GM18498 (cell line): Measurements from ENCODE around the gene ARPC3.
"Not testable (repeated sequence)": the region's sequence is repeated elsewhere in the genome, so short reads cannot be mapped to it uniquely, and the experiment has no call there.

Experiments
- ATAC-seq: cut with Tn5 transposase; IDR thresholded peaks from one replicate; pipeline ENCODE4 v1.9.1; 2021; ENCODE audit warnings: mild to moderate bottlenecking, moderate library complexity; ENCODE audit not compliant: unreplicated experiment

The ARPC3 gene

DNA sequence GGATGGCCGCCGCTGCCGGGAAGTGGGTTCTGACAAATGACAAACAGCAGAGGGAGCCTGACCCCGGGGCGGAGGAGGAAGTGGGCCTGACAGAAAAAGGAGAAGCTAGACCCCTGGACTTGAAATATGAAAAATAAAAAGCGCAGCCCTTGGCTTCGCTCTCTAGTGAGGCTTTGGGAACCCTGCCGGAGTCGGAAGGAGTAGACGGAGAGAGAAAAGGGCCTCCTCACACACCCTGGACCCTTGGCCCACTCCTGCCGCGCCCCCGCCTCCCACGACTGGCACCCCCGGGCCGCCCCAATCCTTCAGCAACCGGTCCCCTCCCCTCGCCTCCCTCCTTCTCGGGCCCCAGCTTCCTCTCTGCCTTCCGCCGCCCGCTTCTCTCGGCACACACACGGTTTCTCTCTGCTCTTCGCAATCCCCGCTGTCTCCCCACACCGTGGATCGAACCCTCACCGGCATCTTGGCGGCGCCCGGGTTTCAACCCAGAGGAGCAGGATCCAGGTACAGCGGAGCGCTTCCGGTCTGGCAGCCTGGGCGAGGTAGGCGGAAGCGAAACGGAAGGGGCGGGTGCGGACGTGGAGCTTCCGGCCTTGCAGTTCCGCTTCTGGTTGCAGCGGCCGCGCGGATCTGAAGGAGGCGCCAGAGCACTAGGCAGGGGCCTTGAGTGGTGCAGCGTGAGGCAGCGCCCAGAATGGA lies at the start of gene ARPC3:
Gene ARPC3, minus strand, starts transcription at position 539 of the 699 bp plus-strand sequence. Its CDS starts 77 bp downstream, at position 462.
- ATAC-seq: peak; percentile 91

DNA sequence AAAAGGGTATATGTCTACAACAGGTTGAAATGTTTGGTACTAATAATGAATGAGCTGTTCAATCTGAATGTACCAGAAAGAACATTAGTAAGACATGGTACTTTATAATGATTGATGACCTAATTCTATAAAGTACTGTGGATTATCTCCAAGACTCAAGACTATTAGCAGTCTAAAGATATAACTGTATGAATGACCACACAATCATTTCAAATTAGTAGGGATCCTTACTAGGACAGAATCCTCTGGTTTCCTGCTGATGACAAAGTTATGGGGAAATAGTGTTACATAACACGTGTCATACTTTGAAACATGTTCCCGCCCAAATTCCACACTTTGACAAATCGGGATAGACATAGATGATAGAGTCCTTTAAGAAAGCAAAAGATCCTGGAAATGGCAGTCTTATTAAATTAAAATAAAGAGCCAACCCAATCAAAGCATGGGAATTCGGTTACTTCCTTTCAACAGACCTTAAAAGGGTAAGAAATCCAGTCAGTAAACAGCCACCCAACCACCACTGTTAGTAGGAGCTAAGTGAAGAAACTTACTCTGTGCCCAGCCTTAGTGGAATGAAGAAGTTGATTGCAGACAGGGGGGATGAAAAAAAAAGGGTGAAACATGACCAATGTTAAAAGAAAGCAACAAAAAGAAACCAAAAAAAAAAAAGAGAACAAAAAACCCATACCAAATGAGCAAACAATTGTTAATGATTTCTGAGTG lies 49.0 kb upstream of the ARPC3 start:
- ATAC-seq: no peak

DNA sequence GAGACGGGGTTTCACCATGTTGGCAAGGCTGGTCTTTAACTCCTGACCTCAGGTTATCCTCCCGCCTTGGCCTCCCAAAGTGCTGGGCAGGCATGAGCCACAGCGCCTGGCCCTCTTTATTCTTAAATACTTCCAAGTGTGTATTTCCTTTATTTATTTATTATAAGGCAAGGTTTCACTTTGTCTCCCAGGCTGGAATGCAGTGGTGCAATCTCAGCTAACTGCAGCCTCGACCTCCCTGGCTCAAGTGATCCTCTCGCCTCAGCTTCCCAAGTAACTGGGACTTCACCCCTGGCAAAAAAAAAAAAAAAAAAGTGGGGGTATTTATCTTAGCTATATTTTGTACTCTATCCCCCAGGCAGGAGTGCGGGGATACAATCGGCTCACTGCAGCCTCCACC lies 25.3 kb upstream of the ARPC3 start:
- ATAC-seq: no peak

DNA sequence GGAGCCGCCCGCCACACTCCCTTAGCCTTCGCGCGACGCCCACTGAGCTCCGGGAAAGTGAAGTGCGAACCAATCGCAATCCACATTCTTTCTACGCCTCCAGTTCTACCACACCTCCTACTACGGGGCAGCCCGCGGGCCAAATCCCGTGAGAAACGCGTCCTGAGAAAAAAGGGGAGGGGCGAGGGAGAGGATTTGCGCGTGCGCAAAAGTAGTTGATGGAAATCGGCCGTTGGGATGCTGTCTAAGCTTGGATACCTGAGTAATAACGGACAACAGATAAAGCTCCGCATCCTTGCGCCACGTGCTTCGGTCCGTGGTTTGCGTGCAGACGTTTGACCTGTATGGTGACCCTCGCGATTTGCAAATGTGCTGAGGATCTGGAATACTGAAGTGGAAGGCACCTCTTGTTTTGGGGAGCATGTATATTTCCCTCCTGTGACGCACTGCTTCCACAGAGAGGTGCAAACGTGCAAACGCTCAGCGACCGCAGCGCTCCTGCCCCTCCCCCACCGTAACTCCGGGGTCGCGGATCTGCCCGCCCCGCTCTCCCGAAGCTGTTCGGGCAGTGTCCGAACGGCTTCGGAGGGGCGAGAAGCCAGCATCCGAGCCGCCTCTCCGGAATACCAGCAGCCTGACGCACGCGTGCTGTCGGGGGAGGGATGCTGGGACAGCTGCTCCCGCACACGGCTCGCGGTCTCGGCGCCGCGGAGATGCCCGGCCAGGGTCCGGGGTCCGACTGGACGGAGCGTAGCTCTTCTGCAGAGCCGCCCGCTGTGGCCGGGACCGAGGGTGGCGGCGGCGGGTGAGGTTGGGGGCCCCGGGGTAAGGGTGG lies 18.3 kb upstream of the ARPC3 start, which contains the start of the genes FAM216A and GPN3:
Gene FAM216A, plus strand, starts transcription at position 632 of the 835 bp plus-strand sequence. Its CDS starts 31 bp downstream, at position 663.
Gene GPN3, minus strand, starts transcription at position 44 of the 835 bp plus-strand sequence. CDS start 54 bp downstream, outside the sequence.
- peak; percentile 79 for ATAC-seq

DNA sequence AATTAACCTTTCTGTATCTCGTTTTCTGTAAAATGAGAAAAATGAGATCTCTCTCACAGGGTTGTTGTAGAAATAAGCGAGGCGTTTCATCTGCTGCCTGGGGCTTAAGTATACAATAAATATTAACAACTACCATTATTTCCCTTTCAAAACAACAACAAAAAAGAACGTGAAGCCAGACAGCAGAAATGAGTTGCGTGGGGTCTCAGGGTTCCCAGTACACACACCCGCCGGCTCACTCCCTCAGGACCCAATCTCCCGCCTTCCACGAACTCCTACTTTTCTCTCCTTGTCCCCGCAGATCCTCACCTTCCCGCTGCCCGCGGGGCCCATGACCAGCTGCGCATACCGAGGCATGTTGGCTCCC lies 17.7 kb upstream of the ARPC3 start:
- ATAC-seq: no peak

DNA sequence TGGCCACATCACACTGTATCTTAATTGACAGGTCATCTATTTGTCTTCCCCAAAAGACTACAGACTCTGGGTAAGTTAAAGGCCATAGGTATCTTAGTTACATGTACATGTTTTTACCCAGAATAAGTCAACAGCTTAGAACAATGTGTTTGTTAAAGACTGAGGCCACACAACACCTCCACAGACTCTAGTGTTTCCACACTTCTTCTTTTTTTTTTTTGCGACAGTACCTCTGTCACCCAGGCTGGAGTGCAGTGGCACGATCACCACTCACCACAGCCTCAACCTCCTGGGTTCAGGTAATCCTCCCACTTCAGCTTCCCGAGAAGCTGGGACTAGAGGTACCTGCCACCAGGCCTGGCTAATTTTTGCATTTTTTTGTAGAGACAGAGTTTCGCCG lies 16.7 kb upstream of the ARPC3 start:
- ATAC-seq: no peak

DNA sequence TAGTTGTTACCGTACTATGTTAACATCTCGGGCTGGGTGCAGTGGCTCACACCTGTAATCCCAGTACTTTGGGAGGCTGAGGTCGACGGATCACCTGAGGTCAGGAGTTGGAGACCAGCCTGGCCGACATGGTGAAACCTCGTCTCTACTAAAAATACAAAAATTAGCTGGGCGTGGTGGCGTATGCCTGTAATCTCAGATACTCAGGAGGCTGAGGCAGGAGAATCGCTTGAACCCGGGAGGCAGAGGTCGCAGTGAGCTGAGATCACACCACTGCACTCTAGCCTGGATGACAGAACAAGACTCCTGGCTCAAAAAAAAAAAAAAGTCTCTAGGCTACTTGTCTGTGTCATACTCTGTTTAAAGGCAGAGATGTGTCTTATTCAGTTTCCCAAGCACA lies 15.6 kb upstream of the ARPC3 start:
- not testable (repeated sequence) for ATAC-seq

DNA sequence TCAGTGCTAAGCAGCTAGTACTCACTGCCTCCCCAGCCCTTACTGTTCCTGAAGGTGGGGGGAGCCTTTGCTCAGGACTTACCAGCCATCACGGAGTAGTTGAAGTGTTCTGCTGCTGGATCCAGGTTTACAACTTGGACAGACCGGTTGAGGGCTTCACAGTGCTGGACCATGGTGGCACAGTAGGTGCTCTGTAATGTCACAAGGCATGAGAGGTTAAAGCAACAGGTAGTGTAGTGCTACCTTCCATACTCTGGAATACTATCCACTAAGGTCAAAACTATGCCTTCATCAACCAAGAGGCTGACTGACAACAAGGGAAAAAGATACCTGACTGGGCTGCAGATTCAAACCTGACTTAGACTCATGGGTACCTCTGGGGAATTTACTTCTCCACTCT lies 14.9 kb upstream of the ARPC3 start:
- ATAC-seq: no peak

DNA sequence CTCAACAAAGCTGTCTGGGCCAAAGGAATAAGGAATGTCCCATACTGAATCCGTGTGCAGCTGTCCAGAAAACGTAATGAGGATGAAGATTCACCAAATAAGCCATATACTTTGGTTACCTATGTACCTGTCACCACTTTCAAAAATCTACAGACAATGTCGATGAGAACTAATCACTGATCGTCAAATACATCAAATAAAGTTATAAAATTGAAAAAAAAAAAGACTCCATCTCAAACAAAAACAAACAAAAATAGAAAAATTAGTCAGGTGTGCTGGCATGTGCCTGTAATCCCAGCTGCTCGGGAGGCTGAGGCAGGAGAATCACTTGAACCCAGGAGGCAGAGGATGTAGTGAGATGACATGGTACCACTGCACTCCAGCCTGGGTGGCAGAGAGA lies 11.1 kb upstream of the ARPC3 start:
- ATAC-seq: not testable (repeated sequence)

DNA sequence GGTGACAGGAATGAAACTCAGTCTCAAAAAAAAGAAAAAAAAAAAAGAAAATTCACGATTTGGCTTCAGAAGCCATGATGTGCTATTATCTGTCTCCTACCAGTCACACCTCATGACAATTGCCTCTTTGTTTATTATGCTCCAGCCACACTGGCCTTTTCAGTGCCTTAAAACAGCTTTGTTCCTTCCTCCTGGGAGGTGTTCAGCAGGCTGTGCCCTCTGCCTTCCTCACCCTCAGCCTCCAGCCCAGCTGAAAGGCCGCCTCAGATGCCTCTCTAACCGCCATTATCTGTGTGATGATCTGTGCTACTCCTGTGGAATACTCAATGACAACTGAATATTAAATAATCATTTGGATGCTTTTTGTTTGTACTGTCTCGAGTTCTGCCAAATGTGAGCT lies 8.6 kb upstream of the ARPC3 start:
- ATAC-seq: no peak

DNA sequence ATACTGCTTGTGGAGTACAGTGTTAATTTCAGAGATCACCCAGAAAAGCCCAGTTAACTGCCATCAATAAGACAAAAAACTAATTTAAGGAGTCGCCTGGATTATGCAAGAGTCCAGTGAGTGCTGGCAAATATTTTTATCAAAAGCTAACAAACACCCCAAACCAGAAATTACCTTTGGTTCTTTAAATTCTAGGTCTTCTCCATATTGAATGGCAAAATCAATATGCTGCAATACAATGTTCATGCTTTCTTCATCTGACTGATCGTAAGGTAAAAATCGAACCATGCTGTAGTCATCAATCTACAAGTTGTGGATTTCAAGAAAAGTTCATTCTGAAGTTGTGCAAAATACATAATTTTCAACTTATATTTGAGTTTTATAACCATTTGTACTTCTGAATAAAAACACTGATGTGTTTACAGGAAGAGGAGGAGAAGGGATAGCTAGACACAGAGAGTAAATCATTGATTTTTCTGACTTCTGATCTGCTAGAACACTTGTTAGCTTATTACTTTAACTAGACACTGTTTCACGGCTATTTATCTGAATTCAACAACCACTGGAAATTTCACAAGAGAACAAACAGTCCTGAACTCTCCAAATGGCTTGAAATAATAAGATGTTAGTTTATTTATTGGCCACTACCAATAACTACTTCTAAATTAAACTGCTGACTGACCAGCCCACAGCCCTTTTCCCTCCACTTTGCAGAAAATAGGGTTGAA lies 3.6 kb upstream of the ARPC3 start:
- ATAC-seq: no peak

DNA sequence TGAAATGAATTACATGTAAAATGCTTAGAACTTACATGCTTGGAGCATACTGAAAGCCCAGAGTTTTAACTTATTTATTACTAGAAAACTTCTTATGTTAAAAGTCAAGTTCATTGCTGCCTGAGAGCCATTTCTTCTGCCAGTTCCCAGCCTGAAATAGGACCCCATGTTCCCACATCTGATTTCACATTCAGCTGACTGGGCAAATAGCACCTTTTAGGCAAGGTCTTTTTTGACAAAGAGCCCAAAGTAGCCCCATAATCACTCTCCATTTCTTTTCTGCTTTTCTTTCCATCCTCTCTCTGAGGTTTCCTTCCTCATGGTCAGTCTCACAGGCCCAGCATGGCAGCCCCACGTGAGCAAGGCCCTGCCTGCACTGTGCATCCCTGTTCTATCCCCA lies 1.1 kb upstream of the ARPC3 start:
- no peak for ATAC-seq

DNA sequence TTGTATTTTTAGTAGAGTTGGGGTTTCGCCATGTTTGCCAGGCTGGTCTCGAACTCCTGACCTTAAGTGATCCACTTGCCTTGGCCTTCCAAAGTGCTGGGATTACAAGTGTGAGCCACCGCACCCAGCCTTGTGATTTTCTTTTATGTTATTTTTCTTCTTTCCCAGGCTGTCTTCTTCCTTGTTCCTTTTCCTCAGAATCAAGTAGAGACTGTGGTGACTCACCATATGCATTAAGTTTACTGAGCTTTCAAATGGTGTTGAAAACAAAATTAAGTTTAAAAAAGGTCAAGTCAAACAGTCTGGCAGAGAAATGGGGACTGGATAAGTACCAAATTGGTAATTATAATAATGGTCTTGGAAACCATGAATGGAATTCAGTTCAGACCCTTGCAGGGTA lies 5.7 kb downstream of the ARPC3 start:
- ATAC-seq: no peak

DNA sequence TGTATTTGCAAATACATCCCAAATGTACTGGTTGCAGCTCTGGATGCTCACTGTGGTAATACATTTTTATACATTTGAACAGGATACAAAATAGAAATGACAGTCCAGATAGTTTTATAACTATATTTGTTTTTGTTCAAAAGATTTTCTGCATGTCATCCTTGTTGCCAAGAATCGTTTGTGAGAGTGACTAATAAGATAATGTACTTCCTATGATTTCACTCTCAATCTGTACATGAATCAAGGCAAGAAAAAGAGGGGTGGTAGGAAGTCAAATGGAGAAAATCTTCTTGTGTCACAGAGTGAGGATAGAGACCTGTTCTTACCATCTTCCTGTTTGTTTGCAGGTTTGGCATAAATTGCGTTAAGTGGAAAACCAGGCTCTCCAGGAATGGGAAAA lies 13.9 kb downstream of the ARPC3 start:
- ATAC-seq: no peak

DNA sequence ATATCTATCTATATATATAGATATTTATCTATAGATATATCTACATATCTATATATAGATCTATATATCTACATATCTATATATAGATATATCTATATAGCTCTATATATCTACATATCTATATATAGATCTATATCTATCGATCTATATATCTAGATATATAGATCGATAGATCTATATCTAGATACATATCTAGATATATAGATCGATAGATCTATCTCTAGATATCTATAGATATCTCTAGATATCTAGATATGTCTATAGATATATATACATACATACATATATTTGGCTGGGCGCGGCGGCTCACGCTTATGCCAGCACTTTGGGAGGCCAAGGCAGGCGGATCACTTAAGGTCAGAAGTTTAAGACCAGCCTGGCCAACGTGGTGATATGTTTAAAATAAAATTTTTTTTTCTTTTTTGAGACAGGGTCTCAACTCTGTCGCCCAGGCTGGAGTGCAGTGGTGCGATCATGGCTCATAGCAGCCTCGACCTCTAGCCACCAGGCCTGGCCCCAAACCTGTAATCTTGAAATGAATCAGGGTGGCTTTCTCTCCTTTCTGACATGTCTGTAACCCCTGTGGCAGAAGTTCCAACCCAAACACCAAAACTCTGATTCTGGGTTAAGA lies 18.1 kb downstream of the ARPC3 start:
- ATAC-seq: no peak

DNA sequence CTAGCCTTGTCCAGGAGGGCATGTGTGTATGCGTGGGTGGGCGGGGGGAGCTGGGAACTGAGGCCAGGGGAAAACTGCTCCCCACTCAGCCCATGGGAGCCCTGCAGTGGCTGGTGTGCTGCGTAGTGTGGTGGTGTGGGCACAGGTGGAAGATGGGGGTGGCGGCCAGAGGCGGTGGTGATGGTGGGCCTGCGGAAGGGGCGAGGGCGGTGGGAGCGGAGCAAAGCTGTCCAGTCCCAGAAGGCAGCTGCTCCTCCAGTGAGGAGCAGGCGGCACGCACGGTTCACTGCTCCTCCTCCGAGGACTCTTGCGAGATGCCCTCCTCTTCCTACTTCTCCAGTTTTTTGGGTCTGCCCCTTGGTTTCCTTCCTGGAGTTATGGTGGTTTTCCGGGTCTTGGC lies 20.5 kb downstream of the ARPC3 start:
- not testable (repeated sequence) for ATAC-seq

DNA sequence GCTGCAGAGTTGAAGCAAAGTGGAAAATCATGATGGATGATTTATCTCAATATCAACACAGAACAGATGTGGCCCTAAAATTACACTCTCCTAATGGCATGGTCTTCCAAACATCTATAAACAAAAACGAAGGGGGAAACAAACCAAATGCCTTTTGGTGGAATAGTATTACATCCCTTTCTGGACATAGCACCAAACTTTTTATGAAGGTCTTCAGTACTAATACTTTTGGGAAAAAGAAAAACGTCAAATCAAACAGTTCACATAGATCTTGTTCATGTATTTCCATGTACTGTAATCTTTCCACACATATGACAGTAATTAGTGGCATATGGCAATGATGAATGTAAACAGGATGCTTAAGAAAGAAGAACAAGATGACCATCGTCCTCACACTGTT lies 23.7 kb downstream of the ARPC3 start:
- no peak for ATAC-seq

DNA sequence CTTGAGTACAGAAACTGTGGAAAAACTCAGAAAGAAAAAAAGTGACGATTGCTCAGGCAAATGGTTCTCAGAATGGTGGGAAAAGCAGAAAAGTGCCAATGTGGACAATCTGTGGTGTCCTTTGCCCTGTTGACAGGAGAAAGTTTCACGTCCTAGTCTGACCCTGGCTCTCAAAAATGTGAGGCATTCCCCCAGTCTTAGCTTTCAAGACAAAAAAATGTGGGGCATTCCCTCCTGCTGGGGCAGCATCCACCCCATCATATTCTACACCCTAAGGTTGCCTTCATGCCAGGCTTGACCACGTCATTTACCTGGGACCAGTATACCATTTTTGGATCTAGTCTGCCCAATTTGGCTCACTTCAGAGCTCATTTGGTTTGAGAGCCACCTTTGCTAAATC lies 25.9 kb downstream of the ARPC3 start:
- ATAC-seq: no peak

DNA sequence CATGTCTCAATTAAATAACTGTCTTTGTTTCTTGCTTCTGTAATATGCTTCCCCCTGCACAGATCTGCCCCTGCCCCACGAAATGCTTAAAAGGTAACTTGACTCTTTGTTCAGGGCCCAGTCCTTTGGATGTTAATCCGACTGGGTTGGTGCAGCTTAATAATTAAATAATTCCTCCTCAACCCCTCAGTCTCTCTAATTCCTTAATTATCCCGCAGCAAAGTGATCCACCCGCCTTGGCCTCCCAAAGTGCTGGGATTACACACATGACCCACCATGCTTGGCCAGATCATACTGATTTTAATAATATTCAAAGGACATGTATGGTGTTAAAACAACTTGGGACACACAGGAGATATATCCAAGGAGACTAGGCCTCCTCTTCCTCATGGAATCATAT lies 28.4 kb downstream of the ARPC3 start:
- no peak for ATAC-seq

DNA sequence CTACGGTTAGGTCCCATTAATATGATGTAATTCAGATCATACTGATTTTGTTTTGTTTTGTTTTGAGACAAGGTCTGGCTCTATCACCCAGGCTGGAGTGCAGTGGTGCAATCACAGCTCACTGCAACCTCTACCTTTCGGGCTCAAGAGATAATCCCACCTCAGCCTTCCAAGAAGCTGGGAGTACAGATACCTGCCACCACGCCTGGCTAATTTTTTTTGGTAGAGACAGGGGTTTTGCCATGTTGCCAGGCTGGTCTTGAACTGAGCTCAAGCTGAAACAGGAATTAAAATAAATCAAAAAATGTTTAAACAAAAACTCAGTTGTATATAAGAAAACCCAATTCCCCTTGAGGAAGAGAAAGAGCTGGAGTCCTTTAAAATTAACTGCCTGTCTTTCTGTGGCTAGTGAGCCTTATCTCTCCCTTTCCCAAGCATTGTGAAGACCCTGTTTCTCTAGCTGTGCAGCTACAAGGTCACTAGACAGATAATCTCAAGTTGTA lies 28.9 kb downstream of the ARPC3 start:
- ATAC-seq: no peak
